ENCODE data around the gene BCAN. TPM values are rescaled to one million over a fixed set of nuclear protein-coding genes. Genes with fewer than 3 reads are reported as not detected.

The BCAN gene
- total RNA-seq, 1 experiment from 2014 or later, result 1.2 TPM

DNA sequence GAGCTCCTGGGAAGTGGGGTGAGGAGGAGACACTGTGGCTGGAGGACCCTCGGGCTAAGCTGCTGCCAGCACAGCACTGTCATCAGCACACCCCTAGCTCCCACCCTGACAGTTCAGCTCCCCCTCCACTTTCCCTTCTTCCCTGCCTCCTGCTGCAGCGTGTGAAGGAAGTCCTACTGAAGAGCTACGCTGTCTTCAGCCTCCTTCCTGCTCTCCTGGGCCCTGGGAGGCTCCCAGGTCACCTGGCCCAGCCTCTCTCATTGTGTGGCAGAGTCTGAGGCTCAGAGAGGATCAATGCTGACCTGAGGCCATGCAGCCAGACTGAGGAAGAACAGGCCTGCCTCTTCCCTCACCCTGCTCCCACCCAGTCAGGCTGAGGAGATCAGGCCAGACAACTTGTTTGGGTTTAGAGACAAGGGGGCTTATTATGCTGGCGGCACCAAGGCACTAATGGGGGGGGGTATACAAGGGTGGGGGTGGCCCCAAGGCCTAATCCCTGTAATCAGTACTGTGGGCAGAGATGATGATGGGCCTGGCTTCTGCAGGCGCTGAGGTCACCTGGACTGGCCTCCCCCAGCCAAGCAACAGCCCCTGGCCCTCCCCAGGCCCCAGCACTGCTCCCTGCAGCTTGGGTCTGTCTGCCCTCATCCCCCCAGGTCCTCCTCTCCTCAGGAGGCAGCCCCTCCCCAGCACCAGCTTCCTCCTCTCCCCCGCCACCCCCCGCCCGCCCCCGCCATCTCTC, 26.2 kb downstream of the BCAN start:
- Histone ChIP-seq H3K4me1 (ENCODE audit: insufficient read depth, low read length) (peaks cover 25% of the 10 kb centered on the region; the same call in 1 of the 2 replicates), H3K9me3 (ENCODE audit: control insufficient read depth, low read depth, low read length) (no peaks in the 10 kb centered on the region), H4K20me1 (ENCODE audit: control insufficient read depth, insufficient read depth, insufficient read length) (no peaks in the 10 kb centered on the region), H3K56ac (ENCODE audit: insufficient read length, low read depth, low read length) (no peak overlapping the region), H3K79me1 (ENCODE audit: insufficient read depth, low read depth, low read length, poor library complexity, severe bottlenecking) (peaks cover 6% of the 10 kb centered on the region), H3K9ac (ENCODE audit: extremely low read depth, insufficient read length, low read length) (no peak overlapping the region), H4K91ac (ENCODE audit: insufficient read length, low read depth, low read length) (no peak overlapping the region), H2AK5ac (ENCODE audit: insufficient read length, low read length) (no peak overlapping the region), H4K8ac (replicated peaks; ENCODE audit: insufficient read length, low read depth, low read length) (no peak overlapping the region), H2BK5ac (ENCODE audit: insufficient read length, low read length) (no peak overlapping the region), H3K27ac (ENCODE audit: insufficient read length, low read depth, low read length) (no peak overlapping the region), H2BK15ac (ENCODE audit: low read depth, low read length) (no peak overlapping the region), H3K23me2 (ENCODE audit: insufficient read length, low read depth, low read length, poor library complexity, severe bottlenecking) (no peaks in the 10 kb centered on the region), H2AFZ (ENCODE audit: low read length) (no peak overlapping the region), H2BK120ac (ENCODE audit: low read depth, low read length, poor library complexity, severe bottlenecking) (no peak overlapping the region), H2BK20ac (ENCODE audit: low read depth, low read length, poor library complexity, severe bottlenecking) (no peak overlapping the region), H3K23ac (ENCODE audit: insufficient read length, low read depth, low read length) (no peak overlapping the region), H4K5ac (ENCODE audit: insufficient read length, low read depth, low read length) (no peak overlapping the region), H3T11ph (ENCODE audit: low read length) (no peak overlapping the region), H3K18ac (ENCODE audit: insufficient read length, low read depth, low read length) (peak overlapping the region; percentile 37), H2BK12ac (ENCODE audit: insufficient read length, low read depth, low read length) (no peak overlapping the region), H3K79me2 (ENCODE audit: insufficient read depth, low read length) (no peaks in the 10 kb centered on the region), H3K14ac (ENCODE audit: insufficient read depth, low read length) (0 out of 2 replicates have a peak overlapping the region, but pooled peaks have one; percentile 18), H3K4ac (ENCODE audit: low read depth, low read length) (no peak overlapping the region), H3K4me2 (ENCODE audit: insufficient read depth, insufficient read length, low read length) (no peak overlapping the region), H3K27me3 (ENCODE audit: insufficient read depth, low read length) (no peaks in the 10 kb centered on the region)
- no CpG with 5 or more reads among the region's 9 CpGs for WGBS (ENCODE audit: extremely low coverage, insufficient read length, low lambda C conversion rate)
- peaks cover 0 to 2% of the 10 kb centered on the region in 2 experiments; a peak in 3 of 5 replicates for H3K9me3 Mint-ChIP-seq
- no peak for TF ChIP-seq CTCF (conservative IDR thresholded peaks at IDR 0.05)
- H3K4me1 Mint-ChIP-seq, result peaks cover 83 to 95% of the 10 kb centered on the region in 2 experiments
- peaks cover 5% of the 10 kb centered on the region for H3K27me3 Mint-ChIP-seq (ENCODE audit: low read depth)
- peak; percentile 59 for DNase-seq
- H3K36me3 Mint-ChIP-seq (ENCODE audit: insufficient read depth in 1 of 3, low read depth in 3 of 3), result peaks cover 21 to 23% (median 23%) of the 10 kb centered on the region in 3 experiments
- no peak overlapping the region; a peak in 1 of 5 replicates for H3K4me3 Mint-ChIP-seq
- peak overlapping the region; percentile 90 to 96 (median 95); a peak in 5 of 7 replicates for H3K27ac Mint-ChIP-seq
